HG03439 (cell line): ENCODE data around the gene KCNN3.
A peak's percentile ranks its signal among the peaks of the same experiment; 100 is the strongest.

Experiments used
- ATAC-seq: cut with Tn5 transposase; IDR thresholded peaks from one replicate; pipeline ENCODE4 v1.9.1; 2021; ENCODE audit warnings: mild to moderate bottlenecking, moderate library complexity; ENCODE audit not compliant: unreplicated experiment

KCNN3 gene

GRCh38 chr1:154797175-154797574, 72.9 kb downstream of the KCNN3 start:
- no peak for ATAC-seq

GRCh38 chr1:154796303-154796892, 73.7 kb downstream of the KCNN3 start:
- no peak for ATAC-seq

- no peak for ATAC-seq
Measured at GRCh38 chr1:154794608-154795007, 75.5 kb downstream of the KCNN3 start.

GRCh38 chr1:154793685-154794084, 76.4 kb downstream of the KCNN3 start:
- no peak for ATAC-seq

- no peak for ATAC-seq
Measured at GRCh38 chr1:154792899-154793298, 77.2 kb downstream of the KCNN3 start.

- ATAC-seq, result peak; percentile 55
Measured at GRCh38 chr1:154791292-154792166, 78.6 kb downstream of the KCNN3 start.

- ATAC-seq, result no peak
Measured at GRCh38 chr1:154788886-154789285, 81.2 kb downstream of the KCNN3 start.

GRCh38 chr1:154788110-154788870, 81.8 kb downstream of the KCNN3 start:
- ATAC-seq, result no peak

GRCh38 chr1:154786804-154787570, 83.1 kb downstream of the KCNN3 start:
- ATAC-seq, result no peak

GRCh38 chr1:154784924-154785531, 85.1 kb downstream of the KCNN3 start:
- ATAC-seq, result no peak

- no peak for ATAC-seq
Measured at GRCh38 chr1:154784416-154784815, 85.7 kb downstream of the KCNN3 start.

GRCh38 chr1:154783976-154784375, 86.1 kb downstream of the KCNN3 start:
- no peak for ATAC-seq

- ATAC-seq, result no peak
Measured at GRCh38 chr1:154780541-154780940, 89.5 kb downstream of the KCNN3 start.

GRCh38 chr1:154779551-154780189, 90.4 kb downstream of the KCNN3 start:
- no peak for ATAC-seq

GRCh38 chr1:154778944-154779343, 91.1 kb downstream of the KCNN3 start:
- ATAC-seq, result no peak

- ATAC-seq, result no peak
Measured at GRCh38 chr1:154778275-154778674, 91.8 kb downstream of the KCNN3 start.

GRCh38 chr1:154777781-154778180, 92.3 kb downstream of the KCNN3 start:
- no peak for ATAC-seq

GRCh38 chr1:154777154-154777553, 92.9 kb downstream of the KCNN3 start:
- no peak for ATAC-seq

GRCh38 chr1:154775621-154776605, 94.2 kb downstream of the KCNN3 start:
- ATAC-seq, result no peak
